Coronary artery (tissue), 2 donors: ENCODE data around the gene GAL3ST2.

Source experiments
- DNase-seq: peaks from one replicate; pipeline ENCODE4 v3.0.0-alpha.2; 2017; ENCODE audit warnings: low spot score
- H3K27ac ChIP-seq, 2 donors: fragments of 200-600 bp; sonication (generic); one replicate each; pipeline ENCODE4 v1.5.1; 2016 to 2019
- H3K4me3 ChIP-seq: fragments of 200-600 bp; sonication (generic); 2 replicates; pipeline ENCODE4 v1.5.1; 2016; ENCODE audit warnings: mild to moderate bottlenecking, moderate library complexity
- CTCF ChIP-seq: fragments of 200-600 bp; sonication (generic); IDR thresholded peaks from one replicate; pipeline ENCODE4 v1.5.1; 2019; ENCODE audit warnings: antibody characterized with exemption

The GAL3ST2 gene

DNA sequence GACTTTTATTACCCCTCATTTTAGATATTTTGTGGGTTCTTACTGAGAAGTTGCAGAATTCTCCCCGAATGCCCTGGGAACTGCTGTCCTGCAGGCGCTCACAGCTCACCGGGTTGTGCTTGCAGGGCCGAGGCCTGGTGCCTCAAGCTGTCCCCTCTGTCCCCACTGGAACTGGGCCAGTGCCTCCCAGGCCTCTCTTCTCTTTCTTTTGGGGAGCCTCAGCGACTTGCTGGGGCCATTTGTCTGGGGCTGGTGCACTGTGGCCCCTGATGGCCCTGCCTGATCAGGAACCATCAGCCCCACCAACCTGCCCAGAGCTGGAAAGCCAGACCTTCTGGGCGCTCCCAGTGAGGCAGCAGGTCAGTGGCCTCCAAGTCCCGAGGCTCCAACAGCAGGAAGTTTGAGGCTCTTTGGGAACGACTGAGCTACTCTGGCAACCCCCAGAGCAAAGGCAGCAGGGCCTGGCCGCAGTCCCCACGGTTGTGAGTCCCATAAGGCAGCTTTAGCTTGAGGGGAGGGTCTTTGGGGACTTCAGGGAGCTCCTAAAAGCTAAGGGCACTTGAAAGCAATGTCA lies 17.7 kb downstream of the GAL3ST2 start:
- H3K4me3 ChIP-seq, result no peak overlapping the region

DNA sequence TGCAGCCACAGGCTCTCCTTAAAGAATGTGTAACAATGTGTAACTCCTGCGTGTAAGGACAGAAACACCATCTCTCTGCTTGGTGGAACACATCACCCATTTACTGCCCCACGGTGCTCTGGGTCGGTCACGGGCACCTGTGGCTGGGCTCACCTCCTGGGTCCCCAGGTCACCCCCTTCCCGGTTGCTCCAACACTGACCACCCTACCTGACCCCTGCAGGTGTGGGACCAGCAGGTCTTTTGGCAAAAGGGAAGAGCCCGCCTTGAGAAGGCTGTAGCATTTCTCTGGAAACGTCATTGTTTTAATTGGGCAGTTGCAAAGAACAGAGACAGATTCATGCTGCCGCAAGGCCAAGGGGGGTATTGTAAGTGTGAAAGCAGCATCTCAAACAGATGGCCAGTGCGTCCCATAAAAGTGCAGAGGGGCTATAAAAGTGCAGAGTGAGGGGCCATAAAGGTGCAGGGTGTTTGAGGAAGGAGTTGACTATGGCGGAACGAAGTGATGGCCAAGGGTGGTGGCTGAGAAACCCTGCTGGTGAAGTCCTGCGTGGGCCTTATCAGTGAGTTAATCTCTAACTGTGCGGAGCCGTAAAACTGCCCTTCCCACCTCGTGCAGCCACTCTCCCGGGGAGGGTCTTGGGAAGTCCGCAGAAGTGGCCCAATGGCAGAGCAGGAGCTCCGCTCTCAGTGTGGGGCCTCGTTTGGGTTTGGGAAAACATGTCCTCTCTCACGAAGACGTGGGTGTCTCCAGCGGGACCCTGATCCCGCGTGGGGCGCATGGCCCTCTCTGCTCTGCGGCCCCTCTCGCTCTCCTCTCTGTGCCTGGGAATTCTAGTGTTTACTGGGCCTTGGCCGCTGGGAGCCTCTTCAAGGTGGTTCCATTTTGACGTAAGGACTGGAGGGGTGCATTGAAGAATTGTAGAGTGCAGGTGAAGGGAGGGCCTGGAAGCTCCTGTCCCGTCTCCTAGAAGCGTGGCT lies 18.7 kb downstream of the GAL3ST2 start:
- TF ChIP-seq CTCF, result no peak
- Histone ChIP-seq H3K27ac (no peak overlapping the region), H3K4me3 (no peak overlapping the region)
- DNase-seq, result no peak

More for the DNA sequence above, 17.7 kb downstream of the GAL3ST2 start:
- H3K27ac ChIP-seq, result no peak overlapping the region
- DNase-seq, result peak; percentile 62
- no peak for TF ChIP-seq CTCF

- no peak overlapping the region for H3K4me3 ChIP-seq
- no peak for DNase-seq
- no peak for TF ChIP-seq CTCF
- no peak overlapping the region for H3K27ac ChIP-seq
Measured at GRCh38 chr2:241796209-241796608, 19.6 kb downstream of the GAL3ST2 start.

- TF ChIP-seq CTCF, result no peak
- Histone ChIP-seq H3K4me3 (no peak overlapping the region), H3K27ac (no peak overlapping the region)
- DNase-seq, result peak; percentile 67
Measured at GRCh38 chr2:241796610-241797138, 20.1 kb downstream of the GAL3ST2 start.

DNA sequence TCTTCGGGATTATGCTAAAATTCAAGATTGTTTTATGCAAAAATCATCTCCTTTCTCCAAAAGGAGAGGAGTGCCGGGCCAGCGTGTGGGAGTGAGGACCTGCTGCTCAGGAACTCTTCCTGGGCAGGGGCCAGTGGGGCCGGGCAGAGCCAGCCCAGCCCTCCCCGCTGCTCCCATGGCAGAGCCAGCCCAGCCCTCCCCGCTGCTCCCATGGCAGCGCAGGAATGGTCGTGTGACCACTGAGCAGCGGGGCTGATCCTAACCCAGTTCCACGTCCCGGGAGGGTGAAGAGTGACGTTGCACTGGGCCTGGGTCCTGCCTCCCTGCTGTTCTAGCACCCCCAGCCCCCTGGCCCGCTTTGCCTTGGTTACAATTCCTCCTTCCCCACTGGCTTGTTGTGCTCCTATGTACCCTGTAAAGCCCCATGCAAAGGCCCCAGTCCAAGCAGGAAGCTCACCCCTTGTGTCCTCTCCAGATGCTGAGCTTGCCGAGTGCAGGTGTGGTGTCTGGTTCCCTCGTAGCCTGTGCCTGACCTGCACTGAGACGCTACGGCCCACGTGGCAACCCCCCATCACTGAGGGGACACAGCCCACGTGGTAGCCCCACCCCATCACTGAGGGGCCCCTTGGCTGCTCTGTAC lies 20.9 kb downstream of the GAL3ST2 start:
- DNase-seq, result no peak
- Histone ChIP-seq H3K4me3 (no peak overlapping the region), H3K27ac (no peak overlapping the region)
- no peak for TF ChIP-seq CTCF

GRCh38 chr2:241798081-241798630 lies 21.5 kb downstream of the GAL3ST2 start:
- DNase-seq, result no peak
- no peak for TF ChIP-seq CTCF
- H3K4me3 ChIP-seq, result no peak overlapping the region

More at GRCh38 chr2:241798081-241798630, 21.5 kb downstream of the GAL3ST2 start:
- H3K27ac ChIP-seq, result no peak overlapping the region
